Adrenal gland (tissue), 5 donors: Measurements from ENCODE around the gene PTGFRN.

Experiments used
- CTCF ChIP-seq, 6 experiments: fragments of 450-650 bp in 4 of 6; fragments of 200-600 bp in 2 of 6; sonication (generic) in 1 of 6; IDR thresholded peaks; 1 replicate in 5 of 6; 2 replicates in 1 of 6; pipeline versions ENCODE4 v1.5.1 to v1.8.0; 2016 to 2021; ENCODE audit warnings: antibody characterized with exemption in 6 of 6, mild to moderate bottlenecking in 2 of 6, moderate library complexity in 1 of 6
- POLR2A ChIP-seq, 2 donors: fragments of 450-650 bp; IDR thresholded peaks; one replicate each; pipeline ENCODE4 v1.6.1; 2017; ENCODE audit warnings: antibody characterized with exemption in 2 of 2, mild to moderate bottlenecking in 2 of 2, moderate library complexity in 1 of 2
- donor health status: DM: no; HTN: no; CAD: no.

- no peak for TF ChIP-seq CTCF (IDR thresholded peaks at IDR 0.05)
- TF ChIP-seq POLR2A (IDR thresholded peaks at IDR 0.05): no peak
Observed at GRCh38 chr1:117032681-117033539, 123.2 kb downstream of the PTGFRN start.
